Adrenal gland (tissue), 12 donors: ENCODE results near the gene SLC27A2. TPM values are rescaled to one million over a fixed set of nuclear protein-coding genes. Genes with fewer than 3 reads are reported as not detected.

ENCODE experiments used
- DNase-seq, 7 donors: peaks; one replicate each; pipeline ENCODE4 v3.0.0-alpha.2; 2019 to 2020
- H3K27ac ChIP-seq, 5 donors: fragments of 200-600 bp; sonication (generic) in 4 of 5; 1 replicate in 3 of 5; 2 replicates in 2 of 5; pipeline versions ENCODE4 v1.5.1 to v1.8.0; 2016 to 2020; ENCODE audit warnings: mild to moderate bottlenecking in 1 of 5
- H3K27me3 ChIP-seq: fragments of 200-600 bp; 2 replicates; pipeline ENCODE4 v1.8.0; 2021
- H3K36me3 ChIP-seq, 2 donors: fragments of 200-600 bp; replicated peaks in 1 of 2; 1 replicate in 1 of 2; 2 replicates in 1 of 2; pipeline versions ENCODE4 v1.5.1 to v1.8.0; 2018 to 2022
- H3K4me1 ChIP-seq, 2 donors: fragments of 200-600 bp; replicated peaks in 1 of 2; 1 replicate in 1 of 2; 2 replicates in 1 of 2; pipeline versions ENCODE4 v1.5.1 to v1.8.0; 2018 to 2021
- H3K4me3 ChIP-seq, 4 donors: fragments of 200-600 bp; sonication (generic) in 3 of 4; one replicate each; pipeline ENCODE4 v1.5.1; 2016 to 2018
- H3K9me3 ChIP-seq, 3 donors: fragments of 200-600 bp; sonication (generic) in 1 of 3; replicated peaks in 1 of 3; 1 replicate in 2 of 3; 2 replicates in 1 of 3; pipeline versions ENCODE4 v1.5.1 to v1.8.0; 2016 to 2021
- POLR2A ChIP-seq, 2 donors: fragments of 450-650 bp; IDR thresholded peaks; one replicate each; pipeline ENCODE4 v1.6.1; 2017; ENCODE audit warnings: antibody characterized with exemption in 2 of 2, mild to moderate bottlenecking in 2 of 2, moderate library complexity in 1 of 2
- WGBS, 4 donors: extraction: QIAGEN DNeasy Blood & Tissue Kit in 2 of 4; methylation state at CpG; one replicate each; pipeline versions ENCODE4 v1.1.5 to v1.1.7; 2013 to 2017; 5-methylcytosine and 5-hydroxymethylcytosine counted together
- intact Hi-C, 2 donors: fragments of 100-400 bp; cut with DNase I; formaldehyde crosslinking; loops; one replicate each; pipeline versions ENCODE4 v1.14.1 to v1.15.0; 2022 to 2023
- polyA plus RNA-seq, 3 donors: library from polyadenylated mRNA; stranded (reverse); fragments of 200-250 nt in 2 of 3; fragments of 350-450 nt in 1 of 3; fragmentation: Illumina TruSeq in 1 of 3; extraction: RNeasy Lipid Tissue Mini Kit (QIAGEN cat#74804) in 1 of 3; gene quantifications; one replicate each; pipeline ENCODE4 v1.2.3, GENCODE V29; 2013 to 2014
- total RNA-seq, 9 donors: library from RNA; depleted of rRNA in 4 of 9; stranded (reverse); fragments of >200 nt in 4 of 9; fragments of 120-200 nt in 1 of 9; fragmentation: NEBNext Ultra II Directional in 1 of 9; extraction: Animal tissue kit (Norgen Biotek cat#: 25700) in 1 of 9; gene quantifications; one replicate each; pipeline versions ENCODE4 v1.1.0 to v1.2.4, GENCODE V29; 2013 to 2023
- TF ChIP-seq, protein P1 (sequence below), 6 experiments: fragments of 450-650 bp in 4 of 6; fragments of 200-600 bp in 2 of 6; sonication (generic) in 1 of 6; IDR thresholded peaks; 1 replicate in 5 of 6; 2 replicates in 1 of 6; pipeline versions ENCODE4 v1.5.1 to v1.8.0; 2016 to 2021; ENCODE audit warnings: antibody characterized with exemption in 6 of 6, mild to moderate bottlenecking in 2 of 6, moderate library complexity in 1 of 6
- donor health status: healthy with polysubstance abuse.
- donor health status: Bipolar disorder and iron deficiency.
- donor health status: DM: yes; HTN: yes; CAD: no.
- donor health status: DM: no; HTN: no; CAD: no.
- donor health status: DM: no; HTN: no; CAD: no.
- donor health status: DM: yes; HTN: yes; CAD: no.

SLC27A2 gene
- total and polyA plus RNA-seq, 12 donors: 0.22 to 49.5 (median 22.5) TPM

DNA sequence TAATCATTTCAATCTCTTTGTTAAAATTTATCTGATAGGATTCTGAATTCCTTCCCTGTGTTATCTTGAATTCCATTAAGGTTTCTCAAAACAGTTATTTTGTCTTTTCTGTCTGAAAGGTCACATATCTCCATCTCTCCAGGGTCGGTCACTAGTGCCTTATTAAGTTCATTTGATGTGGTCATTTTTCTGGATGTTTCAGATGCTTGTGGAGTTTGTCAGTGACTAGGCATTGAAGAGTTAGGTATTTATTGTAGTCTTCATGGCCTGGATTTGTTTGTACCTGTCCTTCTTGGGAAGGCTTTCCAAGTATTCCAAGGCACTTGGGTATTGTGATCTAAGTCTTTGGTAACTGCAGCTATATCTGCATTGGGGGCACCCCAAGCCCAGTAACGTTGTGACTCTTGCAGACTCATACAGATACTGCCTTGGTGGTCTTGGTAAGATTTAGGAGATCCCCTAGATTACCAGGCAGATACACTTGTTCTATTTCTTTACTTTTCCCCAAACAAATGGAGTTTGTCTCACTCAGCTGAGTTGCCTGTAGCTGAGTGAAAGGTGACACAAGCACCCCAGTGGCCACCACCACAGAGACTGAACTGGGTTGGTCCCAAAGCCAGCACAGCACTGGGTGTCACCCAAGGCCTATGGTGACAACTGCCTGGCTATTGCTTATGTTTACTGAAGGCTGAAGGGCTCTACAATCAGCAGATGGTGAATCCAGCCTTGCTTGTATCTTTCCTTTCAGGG, 18.9 kb upstream of the SLC27A2 start:
- H3K4me3 ChIP-seq: no peak overlapping the region
- no peaks in the 10 kb centered on the region for H3K9me3 ChIP-seq
- DNase-seq: no peak
- no peaks in the 10 kb centered on the region for H3K27me3 ChIP-seq
- H3K36me3 ChIP-seq: no peaks in the 10 kb centered on the region
- intact Hi-C loops: no loop called here
- WGBS, 4 donors: 60 to 74% (median 67%) methylated on average over 2 of the region's 2 CpGs
- TF ChIP-seq POLR2A (IDR thresholded peaks at IDR 0.05): no peak
- TF ChIP-seq, protein P1, sequence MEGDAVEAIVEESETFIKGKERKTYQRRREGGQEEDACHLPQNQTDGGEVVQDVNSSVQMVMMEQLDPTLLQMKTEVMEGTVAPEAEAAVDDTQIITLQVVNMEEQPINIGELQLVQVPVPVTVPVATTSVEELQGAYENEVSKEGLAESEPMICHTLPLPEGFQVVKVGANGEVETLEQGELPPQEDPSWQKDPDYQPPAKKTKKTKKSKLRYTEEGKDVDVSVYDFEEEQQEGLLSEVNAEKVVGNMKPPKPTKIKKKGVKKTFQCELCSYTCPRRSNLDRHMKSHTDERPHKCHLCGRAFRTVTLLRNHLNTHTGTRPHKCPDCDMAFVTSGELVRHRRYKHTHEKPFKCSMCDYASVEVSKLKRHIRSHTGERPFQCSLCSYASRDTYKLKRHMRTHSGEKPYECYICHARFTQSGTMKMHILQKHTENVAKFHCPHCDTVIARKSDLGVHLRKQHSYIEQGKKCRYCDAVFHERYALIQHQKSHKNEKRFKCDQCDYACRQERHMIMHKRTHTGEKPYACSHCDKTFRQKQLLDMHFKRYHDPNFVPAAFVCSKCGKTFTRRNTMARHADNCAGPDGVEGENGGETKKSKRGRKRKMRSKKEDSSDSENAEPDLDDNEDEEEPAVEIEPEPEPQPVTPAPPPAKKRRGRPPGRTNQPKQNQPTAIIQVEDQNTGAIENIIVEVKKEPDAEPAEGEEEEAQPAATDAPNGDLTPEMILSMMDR (IDR thresholded peaks at IDR 0.05): no peak
- H3K27ac ChIP-seq: no peak overlapping the region
- H3K4me1 ChIP-seq: peaks cover 18 to 21% of the 10 kb centered on the region in 2 donors

DNA sequence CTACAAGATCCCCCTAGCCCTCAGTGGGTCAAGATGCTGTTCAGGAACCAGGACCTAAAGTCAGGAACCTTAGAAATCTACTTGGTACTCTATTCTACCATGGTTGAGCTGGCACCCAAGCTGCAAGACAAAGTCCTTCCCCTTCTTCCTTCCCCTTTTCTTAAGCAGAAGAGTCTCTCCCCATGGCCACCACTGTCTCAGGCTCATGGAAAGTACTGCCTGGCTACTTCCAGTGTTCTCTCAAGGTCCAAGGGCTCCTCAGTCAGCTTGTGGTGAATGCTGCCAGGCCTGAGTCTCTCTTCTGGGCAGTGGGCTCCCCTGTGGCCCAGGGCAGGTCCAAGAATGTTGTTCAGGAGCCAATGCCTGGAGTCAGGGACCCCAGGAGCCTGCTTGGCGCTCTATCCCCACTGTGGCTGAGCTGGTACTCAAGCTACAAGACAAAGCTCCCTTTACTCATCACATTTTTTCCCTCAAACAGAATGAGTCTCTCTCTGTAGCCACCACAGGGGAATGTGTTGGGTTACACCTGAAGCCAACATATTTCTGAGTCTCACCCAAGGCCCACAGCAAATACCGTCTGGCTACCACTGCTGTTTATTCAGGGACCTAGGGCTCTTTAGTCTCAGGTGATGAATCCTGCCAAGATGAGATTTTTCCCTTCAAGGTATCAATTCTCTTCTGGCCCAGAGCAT, 18.1 kb upstream of the SLC27A2 start:
- peaks cover 18 to 21% of the 10 kb centered on the region in 2 donors for H3K4me1 ChIP-seq
- no peak for TF ChIP-seq POLR2A (IDR thresholded peaks at IDR 0.05)
- TF ChIP-seq, protein P1 (IDR thresholded peaks at IDR 0.05): no peak
- WGBS, 4 donors: 63 to 100% (median 96%) methylated on average over 2 of the region's 2 CpGs

DNA sequence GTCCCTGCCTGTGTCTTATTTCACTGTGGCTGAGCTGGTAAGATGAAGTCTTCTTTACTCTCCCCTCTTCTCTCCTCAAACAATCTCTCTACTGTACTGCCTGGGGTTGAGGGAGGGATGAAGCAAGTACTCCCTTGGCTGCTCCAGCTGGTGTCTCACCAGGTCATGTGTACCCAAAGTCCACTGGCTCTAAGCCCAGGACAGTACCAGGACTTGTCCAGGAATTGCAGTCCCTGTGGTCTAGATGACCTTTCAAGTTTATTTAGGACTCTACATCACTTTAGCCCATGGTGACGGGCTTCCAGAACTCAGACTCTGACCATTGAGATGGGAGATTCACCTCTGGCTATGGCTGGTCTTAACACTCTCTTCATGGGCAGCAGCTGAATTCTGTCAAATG, 17.5 kb upstream of the SLC27A2 start:
- peak in 6 of 7 donors; percentile 56 to 82 (median 72) for DNase-seq
- intact Hi-C loops: no loop called here
- H3K36me3 ChIP-seq: no peaks in the 10 kb centered on the region
- H3K27me3 ChIP-seq: no peaks in the 10 kb centered on the region
- H3K4me1 ChIP-seq: peaks cover 18 to 21% of the 10 kb centered on the region in 2 donors
- H3K9me3 ChIP-seq: no peaks in the 10 kb centered on the region
- TF ChIP-seq POLR2A (IDR thresholded peaks at IDR 0.05): no peak
- TF ChIP-seq, protein P1 (IDR thresholded peaks at IDR 0.05): no peak
- no peak overlapping the region for H3K4me3 ChIP-seq
- H3K27ac ChIP-seq: peak overlapping the region in 1 of 5 donors; percentile 11
- WGBS, 4 donors: 71 to 92% (median 82%) methylated on average over 1 of the region's 1 CpG

More for the DNA sequence above, 18.1 kb upstream of the SLC27A2 start:
- no peaks in the 10 kb centered on the region for H3K27me3 ChIP-seq
- no peaks in the 10 kb centered on the region for H3K36me3 ChIP-seq
- DNase-seq: no peak
- H3K9me3 ChIP-seq: no peaks in the 10 kb centered on the region
- H3K27ac ChIP-seq: no peak overlapping the region
- H3K4me3 ChIP-seq: no peak overlapping the region
- intact Hi-C loops: no loop called here

DNA sequence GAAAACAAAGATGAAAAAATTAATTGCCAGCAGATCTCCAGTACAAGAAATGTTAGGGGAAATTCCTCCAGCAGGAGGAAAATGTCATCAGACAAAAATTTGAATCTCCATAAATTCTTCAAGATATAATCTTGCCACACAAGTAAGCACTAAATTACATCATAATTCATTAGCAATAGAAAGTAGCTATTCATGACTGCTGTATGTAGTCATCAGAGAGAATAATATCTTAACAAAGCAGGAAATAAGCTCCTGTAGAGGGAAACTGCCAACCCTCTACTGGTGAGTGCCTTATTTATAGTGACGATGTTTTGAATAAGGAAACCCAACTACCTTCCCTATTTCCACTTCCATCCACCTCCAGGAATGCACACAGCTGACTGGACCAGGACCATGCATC, 15.8 kb upstream of the SLC27A2 start:
- WGBS, 4 donors: 18 to 46% (median 33%) methylated on average over 1 of the region's 1 CpG

More for the DNA sequence above, 15.8 kb upstream of the SLC27A2 start:
- DNase-seq: no peak
- intact Hi-C loops: no loop called here
- H3K4me3 ChIP-seq: no peak overlapping the region
- H3K27ac ChIP-seq: peak overlapping the region; percentile 6 to 86 (median 35)
- H3K27me3 ChIP-seq: no peaks in the 10 kb centered on the region
- H3K36me3 ChIP-seq: no peaks in the 10 kb centered on the region
- no peaks in the 10 kb centered on the region for H3K9me3 ChIP-seq
- peaks cover 18 to 21% of the 10 kb centered on the region in 2 donors for H3K4me1 ChIP-seq
- TF ChIP-seq, protein P1 (IDR thresholded peaks at IDR 0.05): peak in 1 of 6 experiments; percentile 17
- TF ChIP-seq POLR2A (IDR thresholded peaks at IDR 0.05): peak in 1 of 2 donors; percentile 26
